AG10803 (cell line): Measurements from ENCODE around the gene NUDT6.

Experiments used
- DNase-seq: peaks from one replicate; pipeline ENCODE4 v3.0.0; 2010; ENCODE audit warnings: low read depth
- H3K4me3 ChIP-seq: 2 replicates; pipeline ENCODE4 v1.5.1; 2011; ENCODE audit warnings: mild to moderate bottlenecking, low read length, control low read depth
- TF ChIP-seq, protein P1 (sequence below): conservative IDR thresholded peaks from 2 replicates; pipeline ENCODE4 v1.5.1; 2011; ENCODE audit warnings: mild to moderate bottlenecking, low read length, control low read depth, inconsistent platforms

The NUDT6 gene

DNA sequence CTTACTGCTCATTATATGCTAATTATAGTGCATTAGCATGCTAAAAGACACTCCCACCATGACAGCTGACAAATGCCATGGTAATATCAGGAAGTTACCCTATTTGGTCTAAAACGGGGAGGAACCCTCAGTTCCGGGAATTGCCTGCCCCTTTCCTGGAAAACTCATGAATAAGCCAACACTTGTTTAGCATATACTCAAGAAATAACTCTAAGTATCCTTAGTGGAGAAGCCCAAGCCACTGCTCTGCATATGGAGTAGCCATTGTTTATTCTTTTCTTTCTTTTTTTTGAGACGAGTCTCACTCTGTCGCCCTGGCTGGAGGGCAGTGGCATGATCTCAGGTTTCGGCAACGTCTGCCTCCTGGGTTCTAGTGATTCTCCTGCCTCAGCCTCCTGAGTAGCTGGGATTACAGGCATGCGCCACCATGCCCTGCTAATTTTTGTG lies 15.5 kb downstream of the NUDT6 start:
- DNase-seq: peak; percentile 40

DNA sequence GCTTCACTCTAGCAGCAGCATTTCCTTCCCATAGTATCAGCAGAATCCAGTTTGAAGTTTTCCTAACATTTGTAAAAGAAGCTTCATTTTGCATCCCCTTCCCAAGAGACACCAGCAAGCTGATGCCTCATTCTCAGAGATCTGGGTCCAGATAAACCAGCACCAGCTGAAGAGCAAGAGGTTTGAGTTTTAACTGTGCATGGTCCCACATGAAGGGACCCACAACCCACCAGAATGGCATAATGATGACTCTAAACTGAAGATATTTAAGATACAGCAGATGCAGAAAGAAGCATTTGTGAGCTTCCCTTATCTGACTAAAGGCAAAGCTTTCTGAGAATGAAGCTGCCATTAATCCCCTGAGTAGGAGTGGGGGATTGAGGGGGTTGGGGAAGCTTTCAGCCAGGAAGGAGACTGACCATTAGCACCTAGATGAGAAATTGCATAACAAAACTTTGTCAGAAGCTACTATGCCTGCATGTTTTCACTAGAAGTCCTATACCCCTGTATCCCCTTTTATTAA lies 18.6 kb downstream of the NUDT6 start:
- H3K4me3 ChIP-seq: no peak overlapping the region
- DNase-seq: no peak
- TF ChIP-seq, protein P1, sequence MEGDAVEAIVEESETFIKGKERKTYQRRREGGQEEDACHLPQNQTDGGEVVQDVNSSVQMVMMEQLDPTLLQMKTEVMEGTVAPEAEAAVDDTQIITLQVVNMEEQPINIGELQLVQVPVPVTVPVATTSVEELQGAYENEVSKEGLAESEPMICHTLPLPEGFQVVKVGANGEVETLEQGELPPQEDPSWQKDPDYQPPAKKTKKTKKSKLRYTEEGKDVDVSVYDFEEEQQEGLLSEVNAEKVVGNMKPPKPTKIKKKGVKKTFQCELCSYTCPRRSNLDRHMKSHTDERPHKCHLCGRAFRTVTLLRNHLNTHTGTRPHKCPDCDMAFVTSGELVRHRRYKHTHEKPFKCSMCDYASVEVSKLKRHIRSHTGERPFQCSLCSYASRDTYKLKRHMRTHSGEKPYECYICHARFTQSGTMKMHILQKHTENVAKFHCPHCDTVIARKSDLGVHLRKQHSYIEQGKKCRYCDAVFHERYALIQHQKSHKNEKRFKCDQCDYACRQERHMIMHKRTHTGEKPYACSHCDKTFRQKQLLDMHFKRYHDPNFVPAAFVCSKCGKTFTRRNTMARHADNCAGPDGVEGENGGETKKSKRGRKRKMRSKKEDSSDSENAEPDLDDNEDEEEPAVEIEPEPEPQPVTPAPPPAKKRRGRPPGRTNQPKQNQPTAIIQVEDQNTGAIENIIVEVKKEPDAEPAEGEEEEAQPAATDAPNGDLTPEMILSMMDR: no peak

More for the DNA sequence above, 15.5 kb downstream of the NUDT6 start:
- TF ChIP-seq, protein P1: no peak
- no peak overlapping the region for H3K4me3 ChIP-seq

DNA sequence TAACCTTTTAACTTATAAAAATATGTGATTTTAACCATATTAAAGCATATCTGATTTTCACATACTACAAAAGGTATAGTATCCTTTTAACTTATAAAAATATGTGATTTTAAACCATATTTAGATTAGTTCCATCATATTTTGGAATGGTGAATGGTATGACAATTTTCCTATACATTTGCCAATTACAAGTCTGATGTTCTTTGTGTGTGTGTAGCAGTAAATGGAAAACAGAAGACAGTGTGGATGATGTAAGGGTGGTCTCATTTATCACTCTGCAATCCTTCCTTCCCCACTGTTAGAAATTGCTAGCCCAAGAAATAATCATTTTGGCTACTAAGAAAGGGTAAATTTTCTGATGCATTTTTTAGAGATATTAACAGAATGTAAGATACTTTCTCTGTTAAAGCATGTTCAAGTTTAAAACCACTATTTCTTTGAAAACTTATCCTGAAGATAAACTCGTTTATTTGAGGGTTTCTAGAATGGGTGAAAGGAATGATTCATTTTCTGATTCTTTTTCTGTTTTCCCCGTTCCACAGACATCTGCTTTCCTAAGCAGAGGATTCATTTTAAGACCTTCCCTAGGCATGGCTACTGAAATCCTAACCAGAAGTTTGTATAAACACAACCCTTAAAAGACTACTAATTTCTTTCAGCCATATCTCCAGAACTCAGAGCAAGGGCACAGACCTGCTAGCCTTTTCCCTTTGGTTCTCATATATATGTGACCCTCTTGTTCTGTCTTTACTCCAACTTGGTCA lies 21.0 kb downstream of the NUDT6 start:
- no peak overlapping the region for H3K4me3 ChIP-seq
- TF ChIP-seq, protein P1: no peak
- DNase-seq: no peak

DNA sequence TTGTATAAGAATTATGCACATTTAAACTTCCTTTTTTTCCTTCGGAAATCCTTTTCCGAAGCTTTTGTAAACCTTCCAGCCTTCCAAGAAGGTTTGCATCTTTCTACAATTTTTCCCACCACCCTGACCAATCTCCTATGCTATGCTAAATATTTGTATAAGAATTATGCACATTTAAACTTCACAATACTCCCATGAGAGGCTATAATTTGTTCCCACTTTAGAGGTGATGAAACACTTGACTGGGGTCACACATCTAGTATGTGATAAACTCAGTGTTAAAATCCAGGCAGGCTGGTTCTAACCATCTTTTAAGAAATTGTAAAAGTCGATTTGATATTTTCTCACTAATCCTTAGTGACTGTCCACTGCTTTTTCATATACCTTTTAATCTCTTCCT lies 22.1 kb downstream of the NUDT6 start:
- TF ChIP-seq, protein P1: no peak

DNA sequence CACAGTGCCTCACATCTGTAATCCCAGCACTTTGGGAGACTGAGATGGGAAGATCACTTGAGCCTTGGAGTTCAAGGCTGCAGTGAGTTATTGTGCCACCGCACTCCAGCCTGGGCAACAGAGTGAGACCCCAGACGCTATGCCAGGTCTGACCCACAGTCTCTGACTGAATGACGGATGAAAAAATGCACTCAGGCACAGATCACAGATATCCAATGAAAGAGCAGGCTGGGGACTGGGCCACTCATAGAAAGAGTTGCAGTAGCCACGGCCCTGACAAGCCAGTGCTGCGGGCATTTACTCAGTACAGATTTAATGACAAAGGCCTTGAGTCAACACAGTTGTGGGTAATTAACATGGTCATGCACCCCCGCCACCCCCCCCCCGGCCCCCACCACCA lies 22.7 kb downstream of the NUDT6 start:
- no peak for DNase-seq
- H3K4me3 ChIP-seq: no peak overlapping the region
- TF ChIP-seq, protein P1: no peak

More for the DNA sequence above, 22.1 kb downstream of the NUDT6 start:
- DNase-seq: peak; percentile 39
- H3K4me3 ChIP-seq: no peak overlapping the region

DNA sequence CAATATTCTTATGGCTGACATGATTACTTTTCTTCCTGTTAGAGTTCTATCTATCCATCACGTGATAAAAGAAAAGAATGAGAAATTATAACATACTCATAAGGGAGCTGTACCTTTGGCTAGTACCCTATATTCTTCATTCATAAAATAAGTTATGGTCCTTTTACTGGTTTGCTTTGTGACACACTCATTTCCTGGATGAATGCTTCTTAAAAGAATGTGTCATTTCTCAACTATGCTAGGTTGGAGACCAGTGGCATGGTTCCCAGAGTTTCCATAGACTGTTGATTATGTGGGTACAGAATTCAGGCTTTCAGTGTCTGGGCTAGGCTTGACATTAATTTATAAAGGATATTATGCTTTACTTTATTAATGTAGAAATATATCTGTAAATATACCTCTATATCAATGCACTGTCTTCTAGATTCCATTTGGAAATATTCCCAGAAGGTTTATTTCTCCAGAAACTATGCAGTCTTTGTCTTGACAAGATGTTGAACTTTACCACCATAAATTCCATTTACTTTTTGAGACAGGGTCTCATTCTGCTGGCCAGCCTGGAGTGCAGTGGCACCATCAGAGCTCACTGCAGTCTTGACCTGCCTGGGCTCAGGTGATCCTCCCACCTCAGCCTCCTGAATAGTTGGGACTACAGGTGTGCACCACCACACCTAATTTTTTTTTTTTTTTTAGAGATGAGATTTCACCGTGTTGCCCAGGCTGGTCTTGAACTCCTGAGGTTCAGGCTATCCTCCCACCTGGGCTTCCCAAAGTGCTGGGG lies 23.8 kb downstream of the NUDT6 start:
- H3K4me3 ChIP-seq: no peak overlapping the region
- DNase-seq: peak; percentile 91
- TF ChIP-seq, protein P1: no peak

DNA sequence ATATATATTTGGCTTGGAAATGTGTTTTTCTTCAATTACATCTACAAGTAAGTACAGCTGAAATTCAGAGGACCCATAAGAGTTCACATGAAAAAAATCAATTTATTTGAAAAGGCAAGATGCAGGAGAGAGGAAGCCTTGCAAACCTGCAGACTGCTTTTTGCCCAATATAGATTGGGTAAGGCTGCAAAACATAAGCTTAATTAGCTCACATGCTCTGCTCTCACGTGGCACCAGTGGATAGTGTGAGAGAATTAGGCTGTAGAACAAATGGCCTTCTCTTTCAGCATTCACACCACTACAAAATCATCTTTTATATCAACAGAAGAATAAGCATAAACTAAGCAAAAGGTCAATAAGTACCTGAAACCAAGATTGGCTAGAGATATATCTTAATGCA lies 26.1 kb downstream of the NUDT6 start:
- no peak overlapping the region for H3K4me3 ChIP-seq
- no peak for DNase-seq
- TF ChIP-seq, protein P1: no peak
